HEK293 (cell line): Measurements from ENCODE around the gene DCLK1.
"Not testable (repeated sequence)": the region's sequence is repeated elsewhere in the genome, so short reads cannot be mapped to it uniquely, and the experiment has no call there.

Experiments
- ATF2 ChIP-seq: fragments of 450-650 bp; formaldehyde crosslinking; IDR thresholded peaks from 2 replicates; pipeline ENCODE4 v1.5.1; 2016; ENCODE audit warnings: missing biosample characterization, missing genetic modification characterization, low read depth
- CTCF ChIP-seq: fragments of 450-650 bp; formaldehyde crosslinking; IDR thresholded peaks from 2 replicates; pipeline ENCODE4 v1.5.1; 2016; ENCODE audit warnings: missing biosample characterization, missing genetic modification characterization
- PATZ1 ChIP-seq: fragments of 450-650 bp; formaldehyde crosslinking; IDR thresholded peaks from 2 replicates; pipeline ENCODE4 v1.5.1; 2016; ENCODE audit warnings: missing biosample characterization, missing genetic modification characterization
- SCRT1 ChIP-seq: fragments of 450-650 bp; formaldehyde crosslinking; IDR thresholded peaks from 2 replicates; pipeline ENCODE4 v1.5.1; 2016; ENCODE audit warnings: missing biosample characterization, missing genetic modification characterization, borderline replicate concordance
- SETDB1 ChIP-seq: IDR thresholded peaks from one replicate; pipeline ENCODE4 v1.6.1; 2017; ENCODE audit warnings: mild to moderate bottlenecking, low read length, moderate library complexity, mixed read lengths; ENCODE audit not compliant: insufficient read length
- ZBTB1 ChIP-seq: fragments of 450-650 bp; formaldehyde crosslinking; IDR thresholded peaks from 2 replicates; pipeline ENCODE4 v1.5.1; 2016; ENCODE audit warnings: missing biosample characterization, missing genetic modification characterization
- ZEB2 ChIP-seq: fragments of 450-650 bp; formaldehyde crosslinking; IDR thresholded peaks from 2 replicates; pipeline ENCODE4 v1.5.1; 2016; ENCODE audit warnings: missing biosample characterization, missing genetic modification characterization
- ZNF10 ChIP-seq: fragments of 450-650 bp; formaldehyde crosslinking; IDR thresholded peaks from 2 replicates; pipeline ENCODE4 v1.5.1; 2017; ENCODE audit warnings: missing biosample characterization, missing genetic modification characterization
- ZNF302 ChIP-seq: fragments of 450-650 bp; formaldehyde crosslinking; IDR thresholded peaks from 2 replicates; pipeline ENCODE4 v1.5.1; 2016; ENCODE audit warnings: missing biosample characterization, missing genetic modification characterization, low read depth
- ZNF707 ChIP-seq: fragments of 450-650 bp; formaldehyde crosslinking; IDR thresholded peaks from 2 replicates; pipeline ENCODE4 v1.5.1; 2016; ENCODE audit warnings: missing biosample characterization, missing genetic modification characterization
- TF ChIP-seq, protein P1 (sequence below): fragments of 450-650 bp; formaldehyde crosslinking; IDR thresholded peaks from 2 replicates; pipeline ENCODE4 v1.5.1; 2016; ENCODE audit warnings: missing biosample characterization, missing genetic modification characterization, low read depth
- TF ChIP-seq, protein P2 (sequence below): fragments of 450-650 bp; formaldehyde crosslinking; conservative IDR thresholded peaks from 2 replicates; pipeline ENCODE4 v1.5.1; 2016; ENCODE audit warnings: low read depth, missing biosample characterization, missing genetic modification characterization

- not testable (repeated sequence) for TF ChIP-seq CTCF (tag by site-specific recombination); ZNF707 (tag by site-specific recombination); ZEB2; SCRT1 (tag by site-specific recombination); ATF2; PATZ1; ZNF10 (tag by site-specific recombination); ZNF302 (tag by site-specific recombination); SETDB1; ZBTB1
- TF ChIP-seq, protein P1, sequence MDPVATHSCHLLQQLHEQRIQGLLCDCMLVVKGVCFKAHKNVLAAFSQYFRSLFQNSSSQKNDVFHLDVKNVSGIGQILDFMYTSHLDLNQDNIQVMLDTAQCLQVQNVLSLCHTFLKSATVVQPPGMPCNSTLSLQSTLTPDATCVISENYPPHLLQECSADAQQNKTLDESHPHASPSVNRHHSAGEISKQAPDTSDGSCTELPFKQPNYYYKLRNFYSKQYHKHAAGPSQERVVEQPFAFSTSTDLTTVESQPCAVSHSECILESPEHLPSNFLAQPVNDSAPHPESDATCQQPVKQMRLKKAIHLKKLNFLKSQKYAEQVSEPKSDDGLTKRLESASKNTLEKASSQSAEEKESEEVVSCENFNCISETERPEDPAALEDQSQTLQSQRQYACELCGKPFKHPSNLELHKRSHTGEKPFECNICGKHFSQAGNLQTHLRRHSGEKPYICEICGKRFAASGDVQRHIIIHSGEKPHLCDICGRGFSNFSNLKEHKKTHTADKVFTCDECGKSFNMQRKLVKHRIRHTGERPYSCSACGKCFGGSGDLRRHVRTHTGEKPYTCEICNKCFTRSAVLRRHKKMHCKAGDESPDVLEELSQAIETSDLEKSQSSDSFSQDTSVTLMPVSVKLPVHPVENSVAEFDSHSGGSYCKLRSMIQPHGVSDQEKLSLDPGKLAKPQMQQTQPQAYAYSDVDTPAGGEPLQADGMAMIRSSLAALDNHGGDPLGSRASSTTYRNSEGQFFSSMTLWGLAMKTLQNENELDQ (tag by site-specific recombination): not testable (repeated sequence)
- TF ChIP-seq, protein P2, sequence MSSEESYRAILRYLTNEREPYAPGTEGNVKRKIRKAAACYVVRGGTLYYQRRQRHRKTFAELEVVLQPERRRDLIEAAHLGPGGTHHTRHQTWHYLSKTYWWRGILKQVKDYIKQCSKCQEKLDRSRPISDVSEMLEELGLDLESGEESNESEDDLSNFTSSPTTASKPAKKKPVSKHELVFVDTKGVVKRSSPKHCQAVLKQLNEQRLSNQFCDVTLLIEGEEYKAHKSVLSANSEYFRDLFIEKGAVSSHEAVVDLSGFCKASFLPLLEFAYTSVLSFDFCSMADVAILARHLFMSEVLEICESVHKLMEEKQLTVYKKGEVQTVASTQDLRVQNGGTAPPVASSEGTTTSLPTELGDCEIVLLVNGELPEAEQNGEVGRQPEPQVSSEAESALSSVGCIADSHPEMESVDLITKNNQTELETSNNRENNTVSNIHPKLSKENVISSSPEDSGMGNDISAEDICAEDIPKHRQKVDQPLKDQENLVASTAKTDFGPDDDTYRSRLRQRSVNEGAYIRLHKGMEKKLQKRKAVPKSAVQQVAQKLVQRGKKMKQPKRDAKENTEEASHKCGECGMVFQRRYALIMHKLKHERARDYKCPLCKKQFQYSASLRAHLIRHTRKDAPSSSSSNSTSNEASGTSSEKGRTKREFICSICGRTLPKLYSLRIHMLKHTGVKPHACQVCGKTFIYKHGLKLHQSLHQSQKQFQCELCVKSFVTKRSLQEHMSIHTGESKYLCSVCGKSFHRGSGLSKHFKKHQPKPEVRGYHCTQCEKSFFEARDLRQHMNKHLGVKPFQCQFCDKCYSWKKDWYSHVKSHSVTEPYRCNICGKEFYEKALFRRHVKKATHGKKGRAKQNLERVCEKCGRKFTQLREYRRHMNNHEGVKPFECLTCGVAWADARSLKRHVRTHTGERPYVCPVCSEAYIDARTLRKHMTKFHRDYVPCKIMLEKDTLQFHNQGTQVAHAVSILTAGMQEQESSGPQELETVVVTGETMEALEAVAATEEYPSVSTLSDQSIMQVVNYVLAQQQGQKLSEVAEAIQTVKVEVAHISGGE: not testable (repeated sequence)
Observed at GRCh38 chr13:35983703-35984102, 147.5 kb downstream of the DCLK1 start.
